DMS153 (cell line): ENCODE data around the gene ENOSF1.

Experiments used
- DNase-seq: peaks from one replicate; lab custom pipeline; 2025; lab: John Stamatoyannopoulos, UW

Gene ENOSF1

GRCh38 chr18:635171-635570, 77.3 kb downstream of the ENOSF1 start:
- no peak for DNase-seq

GRCh38 chr18:634551-635045, 77.8 kb downstream of the ENOSF1 start:
- no peak for DNase-seq

- DNase-seq, result no peak
Observed at GRCh38 chr18:631560-631959, 80.9 kb downstream of the ENOSF1 start.

- DNase-seq, result no peak
Observed at GRCh38 chr18:629269-630150, 82.9 kb downstream of the ENOSF1 start.

GRCh38 chr18:627231-627630, 85.2 kb downstream of the ENOSF1 start:
- no peak for DNase-seq

GRCh38 chr18:623761-624620, 88.4 kb downstream of the ENOSF1 start:
- no peak for DNase-seq

- no peak for DNase-seq
Observed at GRCh38 chr18:622289-622688, 90.1 kb downstream of the ENOSF1 start.

GRCh38 chr18:621291-622043, 91.0 kb downstream of the ENOSF1 start:
- no peak for DNase-seq
